ENCODE data around the gene ATP6AP1.

ATP6AP1 gene

GRCh38 chrX:154471839-154472684 lies 43.6 kb downstream of the ATP6AP1 start:
- no peak for DNase-seq (ENCODE audit: low read depth, low spot score)

GRCh38 chrX:154472685-154473632 lies 44.5 kb downstream of the ATP6AP1 start:
- no peak for DNase-seq (ENCODE audit: low read depth, low spot score)

GRCh38 chrX:154473683-154474082 lies 45.2 kb downstream of the ATP6AP1 start:
- no peak for DNase-seq (ENCODE audit: low read depth, low spot score)

- no peak for DNase-seq (ENCODE audit: low read depth, low spot score)
These were observed 48.3 kb downstream of the ATP6AP1 start for GRCh38 chrX:154476821-154477220.

DNA sequence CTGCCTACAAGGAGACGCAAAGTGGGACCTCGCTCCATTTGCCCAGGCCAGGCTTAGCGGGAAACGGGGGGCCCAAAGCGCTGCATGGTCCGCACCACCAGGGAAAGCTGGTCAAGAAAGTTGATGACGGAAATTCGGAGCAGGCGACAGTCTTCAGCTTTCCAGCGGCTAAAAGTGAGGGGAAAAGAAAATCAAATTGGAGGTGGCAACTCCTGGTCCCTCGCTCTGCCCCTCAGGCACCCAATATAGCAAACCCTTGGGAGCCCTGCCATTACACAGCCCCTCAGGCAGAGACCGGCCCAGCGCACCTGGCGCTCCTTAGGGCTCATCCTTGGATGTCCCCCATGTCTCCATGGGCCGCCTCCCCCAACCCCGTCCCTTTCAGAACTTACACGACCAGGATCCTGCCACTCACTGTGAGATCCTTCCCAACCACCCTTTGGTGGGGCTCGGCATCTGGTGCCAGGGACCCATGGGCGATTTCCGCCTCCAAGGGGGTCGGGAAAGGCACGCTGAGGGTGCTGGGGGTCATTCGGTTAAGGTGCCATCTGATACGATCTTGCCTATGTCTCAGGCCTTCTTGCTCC lies 49.5 kb downstream of the ATP6AP1 start:
- DNase-seq (ENCODE audit: low read depth, low spot score): no peak

DNA sequence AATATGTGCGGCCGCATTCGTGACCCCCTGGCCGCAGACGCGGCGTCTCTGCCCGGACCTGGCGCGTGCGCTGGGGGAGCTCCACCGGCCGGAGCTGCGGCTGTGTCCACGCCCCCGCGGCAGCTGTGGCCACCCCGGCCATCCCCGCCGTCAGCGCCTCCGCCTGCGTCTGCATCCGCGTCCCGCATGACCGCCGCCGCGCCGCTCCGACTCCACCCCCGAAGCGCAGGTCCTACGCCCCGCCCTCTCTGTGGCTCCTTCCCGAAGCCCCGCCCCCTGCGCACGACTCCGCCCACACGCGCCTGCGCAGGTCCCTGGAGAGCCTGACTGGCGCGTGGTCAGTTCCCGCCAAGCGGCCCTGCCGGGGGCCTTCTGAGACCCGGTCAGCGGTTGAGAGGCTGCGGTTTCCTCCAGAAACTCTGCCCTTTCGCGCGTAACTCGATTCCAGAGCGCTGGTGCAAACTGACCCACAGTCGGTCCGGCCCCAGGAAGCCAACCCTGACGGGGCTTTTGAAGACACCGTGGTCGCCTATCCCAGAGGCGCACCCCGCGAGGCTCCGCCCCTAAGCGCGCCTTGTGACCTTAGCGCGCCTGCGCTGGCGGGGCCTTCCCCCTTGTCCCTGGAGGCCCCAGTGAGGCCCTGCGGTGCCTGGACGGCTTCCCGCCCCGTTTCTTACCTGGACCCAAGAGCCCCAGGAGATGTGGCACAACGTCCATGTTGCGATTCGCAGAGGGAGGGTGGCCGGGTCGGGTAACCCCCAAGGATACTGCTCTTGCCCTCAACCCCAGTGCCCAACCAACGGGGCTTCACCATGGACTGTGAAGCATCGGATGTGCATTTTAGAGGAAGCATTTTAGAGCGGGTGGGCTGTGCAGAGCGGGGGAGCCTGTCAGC lies 50.5 kb downstream of the ATP6AP1 start, which contains the start of gene LAGE3:
TSS of gene LAGE3 (minus strand) at position 554 of the 895 bp plus-strand sequence. CDS start at position 188, 366 bp downstream.
- DNase-seq (ENCODE audit: low read depth, low spot score): peak; percentile 96

GRCh38 chrX:154481195-154481594 lies 52.7 kb downstream of the ATP6AP1 start:
- no peak for DNase-seq (ENCODE audit: low read depth, low spot score)

DNA sequence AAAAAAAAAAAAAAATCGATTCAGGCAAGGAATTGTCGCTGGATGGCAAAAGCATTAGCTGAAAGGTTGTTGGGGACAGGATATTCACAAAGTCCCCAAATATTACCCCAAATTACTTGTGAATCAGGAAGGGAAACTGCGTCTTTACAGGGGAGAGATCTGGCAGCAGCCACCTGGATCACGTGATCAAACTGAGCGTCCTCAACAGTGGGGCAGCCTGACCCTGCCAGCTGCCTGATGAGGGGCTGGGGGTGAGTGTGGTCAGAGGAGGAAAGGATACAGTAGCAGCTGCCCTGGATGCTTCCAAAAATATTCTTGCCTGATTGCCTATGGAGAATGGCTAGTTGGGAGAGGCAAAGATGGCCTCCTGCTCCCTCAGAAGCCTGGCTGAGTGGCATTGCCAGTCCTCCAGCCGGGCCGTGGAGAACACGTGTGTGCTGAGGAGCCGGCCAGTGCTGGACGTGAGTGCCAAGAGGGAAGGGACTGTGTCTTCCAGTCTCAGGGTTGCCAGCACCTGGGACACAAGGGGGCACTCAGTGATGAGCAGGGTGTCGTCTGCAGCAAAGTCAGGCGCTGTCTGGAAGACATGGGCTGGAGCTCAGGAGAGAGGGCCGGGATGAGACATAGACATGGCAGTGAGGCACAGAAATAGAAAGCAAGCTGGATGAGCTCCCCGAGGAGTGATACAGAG lies 53.6 kb downstream of the ATP6AP1 start:
- no peak for DNase-seq (ENCODE audit: low read depth, low spot score)

DNA sequence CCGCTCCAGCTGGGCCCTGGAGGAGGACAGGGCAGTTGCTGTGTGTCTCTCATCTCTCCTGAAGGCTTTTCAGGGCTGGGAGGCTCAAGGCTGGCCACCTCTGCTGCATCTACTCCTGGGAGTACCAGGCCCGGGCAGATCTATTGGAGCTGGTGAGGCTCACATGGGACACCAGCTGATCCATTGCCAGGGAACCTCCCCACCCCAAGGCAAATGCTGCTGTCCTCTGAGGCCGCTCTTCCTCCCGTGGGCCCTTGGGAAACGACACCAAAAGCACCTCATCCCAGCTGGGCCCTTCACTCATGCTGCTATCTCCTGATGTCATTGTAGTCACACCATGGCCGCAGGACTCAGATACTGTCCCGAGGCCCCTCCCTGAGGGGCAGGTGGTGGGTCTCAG lies 54.3 kb downstream of the ATP6AP1 start:
- DNase-seq (ENCODE audit: low read depth, low spot score): no peak

DNA sequence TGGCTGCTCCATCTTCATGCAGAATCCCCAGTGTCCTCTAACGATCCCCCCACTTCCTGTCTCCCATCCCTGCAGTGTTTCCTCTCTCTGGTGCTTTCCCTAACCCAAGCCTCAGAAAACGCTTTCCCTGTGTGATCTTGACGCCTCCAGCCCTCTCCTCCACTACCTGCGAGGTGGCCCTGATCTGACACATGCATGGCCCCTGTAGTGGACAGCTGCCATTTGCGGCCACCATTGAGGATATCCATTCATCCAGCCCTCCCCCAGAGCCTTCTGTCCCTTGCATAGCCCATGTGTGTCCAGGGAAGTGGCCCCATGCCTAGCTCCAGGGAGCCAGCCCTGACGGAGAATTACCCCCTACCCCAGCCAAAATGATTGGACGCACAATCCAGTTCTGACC lies 54.8 kb downstream of the ATP6AP1 start:
- no peak for DNase-seq (ENCODE audit: low read depth, low spot score)

DNA sequence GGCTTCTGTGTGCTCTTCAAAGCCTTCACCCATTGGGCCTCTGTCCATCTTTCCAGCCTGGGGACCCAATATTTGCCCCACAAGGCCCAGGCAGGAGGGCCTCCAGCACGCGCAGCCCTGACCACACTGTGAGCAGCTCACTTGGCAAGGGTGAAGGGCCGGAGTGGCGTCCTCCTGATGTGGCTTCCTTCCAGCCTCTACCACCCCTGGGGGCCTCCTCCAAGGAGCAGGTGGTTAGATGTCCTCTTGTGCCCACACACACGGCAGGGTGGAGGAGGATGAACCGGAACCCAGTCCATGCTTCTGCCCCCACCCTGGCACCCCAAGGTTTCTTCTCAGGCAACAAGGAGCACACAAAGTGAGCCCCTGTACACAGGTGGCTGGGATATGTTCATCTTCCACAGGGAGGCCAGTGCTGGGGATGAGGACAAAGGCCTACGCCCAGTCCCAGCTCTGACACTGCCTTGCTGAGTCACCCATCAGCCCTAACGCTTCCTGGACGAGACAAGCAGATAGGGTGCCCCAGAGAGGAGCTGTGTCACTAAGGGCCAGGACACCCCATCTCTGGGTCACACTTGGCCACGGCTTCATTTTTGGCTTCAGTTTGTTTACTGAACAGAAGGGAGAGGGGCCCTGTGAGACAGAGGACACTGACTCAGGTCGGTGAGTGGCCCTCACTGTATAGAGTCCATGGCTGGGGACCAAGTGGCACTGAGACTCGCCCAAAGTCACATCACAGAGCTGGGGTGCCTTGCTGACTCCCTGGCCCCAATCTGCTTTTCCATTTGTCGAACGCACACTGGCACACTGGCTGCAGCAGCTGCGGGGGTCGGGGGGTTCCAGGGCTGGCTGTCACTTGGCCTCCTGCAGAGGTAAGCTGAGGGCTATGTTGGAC lies 56.0 kb downstream of the ATP6AP1 start:
- DNase-seq (ENCODE audit: low read depth, low spot score): no peak

- peak; percentile 17 for DNase-seq (ENCODE audit: low read depth, low spot score)
These were observed 56.9 kb downstream of the ATP6AP1 start for GRCh38 chrX:154485150-154486051.

GRCh38 chrX:154486052-154486395 lies 57.5 kb downstream of the ATP6AP1 start:
- DNase-seq (ENCODE audit: low read depth, low spot score): peak; percentile 48

Data from ELF-1 (cell line).